Measurements from ENCODE around the gene GPANK1.

The GPANK1 gene

GRCh38 chr6:31614684-31615578 is 49.9 kb downstream of the GPANK1 start, which contains the start of gene AIF1:
AIF1 (plus strand) TSS chr6:31615234; CDS start chr6:31615330, 96 bp downstream.
- no peak for DNase-seq

GRCh38 chr6:31614075-31614619 is 50.6 kb downstream of the GPANK1 start:
- no peak for DNase-seq

All from SW 1271 (cell line).